BLaER1 treated with 17β-estradiol and CSF1 and Interleukin-3, amounts not matched to agents 10 nM and 100 nM (cell line): ENCODE results near the gene ACSS1.

Source experiments
- H3K27ac ChIP-seq, 11 experiments: shearing (Covaris generic); formaldehyde crosslinking; 2 replicates each; pipeline ENCODE4 v1.8.1; 2022
- H3K27me3 ChIP-seq, 11 experiments: shearing (Covaris generic); formaldehyde crosslinking; 2 replicates each; pipeline ENCODE4 v1.8.1; 2022
- H3K36me3 ChIP-seq, 11 experiments: shearing (Covaris generic); formaldehyde crosslinking; 2 replicates each; pipeline ENCODE4 v1.8.1; 2022
- H3K4me1 ChIP-seq, 10 experiments: shearing (Covaris generic); formaldehyde crosslinking; 2 replicates each; pipeline ENCODE4 v1.8.1; 2022
- H3K4me2 ChIP-seq, 11 experiments: shearing (Covaris generic); formaldehyde crosslinking; 2 replicates each; pipeline ENCODE4 v1.8.1; 2022
- H3K4me3 ChIP-seq, 10 experiments: shearing (Covaris generic); formaldehyde crosslinking; 2 replicates each; pipeline ENCODE4 v1.8.1; 2022
- H3K9ac ChIP-seq, 11 experiments: shearing (Covaris generic); formaldehyde crosslinking; 2 replicates each; pipeline ENCODE4 v1.8.1; 2022
- H3K9me3 ChIP-seq, 11 experiments: shearing (Covaris generic); formaldehyde crosslinking; replicated peaks in 1 of 11; 2 replicates each; pipeline ENCODE4 v1.8.1; 2022
- H4K20me1 ChIP-seq, 11 experiments: shearing (Covaris generic); formaldehyde crosslinking; 2 replicates each; pipeline ENCODE4 v1.8.1; 2022
- Cebpa-rat ChIP-seq, 11 experiments: shearing (Covaris generic); IDR thresholded peaks; 2 replicates each; pipeline ENCODE4 v1.8.1; 2022

The ACSS1 gene

DNA sequence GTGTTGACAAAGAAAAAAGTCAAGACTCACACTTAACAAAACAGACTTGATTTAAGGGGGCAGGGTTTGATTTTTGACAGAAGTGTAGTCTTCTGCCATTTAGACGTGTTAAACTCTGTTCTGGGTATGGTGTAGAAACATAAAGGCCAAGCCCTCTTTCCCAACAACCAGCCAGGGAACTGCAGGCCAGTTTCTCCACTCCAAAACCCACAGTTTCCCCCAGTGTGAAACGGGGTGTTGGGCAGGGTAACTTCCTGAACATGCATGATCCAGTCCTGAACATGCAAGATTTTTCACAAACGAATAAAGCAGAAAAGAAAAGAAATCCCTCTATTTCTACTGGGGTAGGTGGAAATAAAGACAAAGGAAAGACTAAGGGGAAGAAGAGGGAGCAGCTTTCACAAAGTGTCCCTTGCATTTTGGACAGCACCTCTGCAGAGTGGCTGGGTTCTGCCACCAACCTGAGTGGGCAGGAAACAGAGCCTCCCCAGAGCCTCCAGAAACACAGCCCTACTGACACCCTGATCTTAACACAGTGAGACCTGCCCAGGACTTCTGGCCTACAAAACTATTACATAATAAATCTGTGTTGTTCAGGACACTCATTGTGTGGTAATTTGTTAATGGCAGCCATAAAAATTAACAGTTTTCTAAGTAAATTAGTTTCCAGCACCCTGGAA lies 72.8 kb downstream of the ACSS1 start:
- peaks cover 7 to 18% (median 13%) of the 10 kb centered on the region in 11 experiments; a peak in 21 of 22 replicates for H3K9me3 ChIP-seq
- peaks cover 22 to 85% (median 51%) of the 10 kb centered on the region in 11 experiments; a peak in 18 of 22 replicates for H4K20me1 ChIP-seq
- H3K4me3 ChIP-seq, result no peak overlapping the region
- H3K36me3 ChIP-seq, result peaks cover 29 to 54% (median 40%) of the 10 kb centered on the region in 11 experiments
- peak overlapping the region in 1 of 11 experiments; percentile 14; a peak in 1 of 22 replicates for H3K9ac ChIP-seq
- peak overlapping the region; percentile 20 to 74 (median 53) for H3K4me2 ChIP-seq
- H3K4me1 ChIP-seq, result peaks cover 47 to 80% (median 64%) of the 10 kb centered on the region in 10 experiments
- TF ChIP-seq Cebpa-rat (IDR thresholded peaks at IDR 0.05), result no peak
- peak overlapping the region in 3 of 11 experiments; percentile 2 to 19 (median 12); a peak in 1 of 22 replicates for H3K27ac ChIP-seq
- H3K27me3 ChIP-seq, result no peaks in the 10 kb centered on the region

DNA sequence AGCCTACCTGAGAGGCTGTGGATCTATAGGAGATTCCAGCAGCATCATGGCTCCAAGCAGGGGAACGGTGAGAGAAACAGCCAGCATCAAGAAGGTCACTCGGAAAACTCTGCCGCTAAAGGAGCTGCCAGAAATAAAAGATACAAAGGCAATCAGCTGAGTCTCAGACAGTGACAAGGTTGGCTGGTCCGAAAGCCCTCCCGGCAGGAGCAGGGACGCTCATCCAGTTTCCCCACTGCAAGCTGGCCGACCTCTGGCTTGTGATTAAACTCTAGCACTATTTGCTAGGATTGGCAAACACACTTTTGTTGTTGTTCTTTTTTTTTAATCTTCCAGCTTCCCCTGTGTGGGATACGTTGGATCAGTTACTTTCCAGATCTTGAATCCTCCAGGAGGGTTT lies 74.0 kb downstream of the ACSS1 start:
- peaks cover 22 to 87% (median 44%) of the 10 kb centered on the region in 11 experiments; a peak in 18 of 22 replicates for H4K20me1 ChIP-seq
- no peak overlapping the region for H3K4me3 ChIP-seq
- H3K9ac ChIP-seq, result no peak overlapping the region; a peak in 1 of 22 replicates
- peaks cover 13 to 26% (median 18%) of the 10 kb centered on the region in 11 experiments; a peak in 21 of 22 replicates for H3K9me3 ChIP-seq
- H3K4me1 ChIP-seq, result peaks cover 35 to 75% (median 55%) of the 10 kb centered on the region in 10 experiments
- H3K27me3 ChIP-seq, result no peaks in the 10 kb centered on the region
- TF ChIP-seq Cebpa-rat (IDR thresholded peaks at IDR 0.05), result no peak
- peaks cover 41 to 66% (median 52%) of the 10 kb centered on the region in 11 experiments for H3K36me3 ChIP-seq
- H3K4me2 ChIP-seq, result peak overlapping the region in 2 of 11 experiments; percentile 63 to 74; a peak in 3 of 22 replicates
- H3K27ac ChIP-seq, result no peak overlapping the region

DNA sequence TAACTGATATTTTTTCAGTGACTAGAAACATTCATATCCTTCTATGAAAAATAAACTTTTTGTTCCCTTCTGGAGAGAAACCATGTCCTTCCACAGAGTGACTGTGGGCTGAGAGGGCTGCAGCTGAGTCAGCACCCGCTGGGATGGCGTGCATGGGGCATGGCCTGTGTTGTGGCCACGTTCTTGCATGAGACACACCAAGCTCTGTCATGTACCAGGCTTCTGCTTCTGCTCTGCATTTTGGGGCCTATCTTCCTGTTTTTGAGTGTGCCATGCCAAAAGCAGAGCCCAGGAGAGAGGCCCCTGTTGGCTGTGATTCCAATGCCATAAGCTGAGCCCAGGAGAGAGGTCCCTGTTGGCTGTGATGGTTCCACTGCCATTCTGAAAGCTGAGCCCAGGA lies 76.1 kb downstream of the ACSS1 start:
- H3K4me1 ChIP-seq, result peaks cover 15 to 64% (median 34%) of the 10 kb centered on the region in 10 experiments
- peaks cover 62 to 80% (median 73%) of the 10 kb centered on the region in 11 experiments for H3K36me3 ChIP-seq
- H3K27me3 ChIP-seq, result no peaks in the 10 kb centered on the region
- peaks cover 20 to 40% (median 32%) of the 10 kb centered on the region in 11 experiments for H3K9me3 ChIP-seq
- H3K9ac ChIP-seq, result no peak overlapping the region
- H4K20me1 ChIP-seq, result peaks cover 18 to 75% (median 31%) of the 10 kb centered on the region in 11 experiments; a peak in 18 of 22 replicates
- no peak for TF ChIP-seq Cebpa-rat (IDR thresholded peaks at IDR 0.05)
- H3K4me2 ChIP-seq, result peak overlapping the region in 6 of 11 experiments; percentile 17 to 75 (median 28); a peak in 9 of 22 replicates
- H3K4me3 ChIP-seq, result no peak overlapping the region
- H3K27ac ChIP-seq, result peak overlapping the region in 1 of 11 experiments; percentile 19; a peak in 1 of 22 replicates

DNA sequence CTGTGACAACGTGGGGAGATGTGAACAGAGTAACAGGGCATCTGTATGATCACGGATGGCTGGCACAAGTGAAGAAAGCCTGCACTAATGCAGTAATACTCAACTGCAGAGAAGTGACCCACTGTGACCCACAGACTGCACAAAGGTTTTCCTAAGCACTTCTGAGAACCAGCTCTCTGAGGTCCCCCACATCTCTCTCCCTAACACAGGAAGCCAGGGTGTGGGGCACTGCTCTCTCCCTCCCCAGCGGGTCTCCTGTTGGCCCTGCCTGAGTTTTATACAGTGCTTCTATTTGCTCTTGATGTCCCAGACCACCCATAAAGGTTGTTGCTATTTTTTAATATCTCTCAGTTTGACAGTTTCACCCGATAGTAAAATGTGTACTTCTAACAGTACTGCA lies 76.7 kb downstream of the ACSS1 start:
- H3K4me1 ChIP-seq, result peaks cover 15 to 60% (median 30%) of the 10 kb centered on the region in 10 experiments
- H3K4me3 ChIP-seq, result no peak overlapping the region
- peaks cover 14 to 70% (median 26%) of the 10 kb centered on the region in 11 experiments; a peak in 18 of 22 replicates for H4K20me1 ChIP-seq
- H3K9ac ChIP-seq, result peak overlapping the region in 1 of 11 experiments; percentile 45; a peak in 1 of 22 replicates
- H3K9me3 ChIP-seq, result peaks cover 25 to 45% (median 37%) of the 10 kb centered on the region in 11 experiments
- no peaks in the 10 kb centered on the region for H3K27me3 ChIP-seq
- peak overlapping the region in 3 of 11 experiments; percentile 24 to 75 (median 62); a peak in 5 of 22 replicates for H3K4me2 ChIP-seq
- H3K36me3 ChIP-seq, result peaks cover 67 to 82% (median 78%) of the 10 kb centered on the region in 11 experiments
- TF ChIP-seq Cebpa-rat (IDR thresholded peaks at IDR 0.05), result no peak
- H3K27ac ChIP-seq, result peak overlapping the region in 1 of 11 experiments; percentile 19; a peak in 1 of 22 replicates

DNA sequence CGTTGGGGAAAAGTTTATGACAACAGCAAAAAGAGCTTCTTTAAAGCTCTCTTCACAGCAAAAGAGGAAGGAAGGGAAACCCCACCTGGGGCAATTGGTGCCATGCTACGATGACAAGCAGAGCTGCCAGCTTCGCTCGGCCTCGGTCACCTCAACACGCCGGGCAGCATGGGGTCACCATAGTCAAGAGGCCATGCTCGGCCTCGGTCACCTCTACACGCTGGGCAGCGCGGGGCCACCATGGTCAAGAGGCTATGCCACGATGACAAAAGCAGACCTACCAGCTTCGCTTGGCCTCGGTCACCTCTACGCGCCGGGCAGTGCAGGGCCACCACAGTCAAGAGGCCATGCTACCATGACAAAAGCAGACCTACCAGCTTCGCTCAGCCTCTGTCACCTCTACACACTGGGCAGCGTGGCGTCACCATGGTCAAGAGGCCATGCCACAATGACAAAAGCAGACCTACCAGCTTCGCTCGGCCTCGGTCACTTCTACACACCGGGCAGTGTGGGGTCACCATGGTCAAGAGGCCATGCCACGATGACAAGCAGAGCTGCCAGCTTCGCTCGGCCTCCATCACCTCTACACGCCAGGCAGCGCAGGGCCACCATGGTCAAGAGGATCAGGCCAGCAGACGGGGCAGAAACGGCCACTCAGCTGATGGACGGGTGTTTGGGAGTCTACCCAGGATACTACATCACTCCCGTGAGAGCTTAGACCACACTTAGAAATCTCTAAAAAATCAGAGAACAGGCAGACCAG lies 77.5 kb downstream of the ACSS1 start:
- Histone ChIP-seq H3K4me1 (peaks cover 7 to 52% (median 22%) of the 10 kb centered on the region in 10 experiments), H3K36me3 (peaks cover 75 to 90% (median 87%) of the 10 kb centered on the region in 11 experiments), H3K4me3 (peak overlapping the region in 1 of 10 experiments; percentile 2; a peak in 2 of 20 replicates), H3K9me3 (peaks cover 33 to 53% (median 46%) of the 10 kb centered on the region in 11 experiments), H3K9ac (no peak overlapping the region), H3K27me3 (no peaks in the 10 kb centered on the region), H3K27ac (peak overlapping the region in 1 of 11 experiments; percentile 19; a peak in 1 of 22 replicates), H4K20me1 (peaks cover 6 to 62% (median 18%) of the 10 kb centered on the region in 11 experiments; a peak in 16 of 22 replicates), H3K4me2 (peak overlapping the region in 5 of 11 experiments; percentile 2 to 75 (median 10); a peak in 7 of 22 replicates)
- TF ChIP-seq Cebpa-rat (IDR thresholded peaks at IDR 0.05), result no peak

DNA sequence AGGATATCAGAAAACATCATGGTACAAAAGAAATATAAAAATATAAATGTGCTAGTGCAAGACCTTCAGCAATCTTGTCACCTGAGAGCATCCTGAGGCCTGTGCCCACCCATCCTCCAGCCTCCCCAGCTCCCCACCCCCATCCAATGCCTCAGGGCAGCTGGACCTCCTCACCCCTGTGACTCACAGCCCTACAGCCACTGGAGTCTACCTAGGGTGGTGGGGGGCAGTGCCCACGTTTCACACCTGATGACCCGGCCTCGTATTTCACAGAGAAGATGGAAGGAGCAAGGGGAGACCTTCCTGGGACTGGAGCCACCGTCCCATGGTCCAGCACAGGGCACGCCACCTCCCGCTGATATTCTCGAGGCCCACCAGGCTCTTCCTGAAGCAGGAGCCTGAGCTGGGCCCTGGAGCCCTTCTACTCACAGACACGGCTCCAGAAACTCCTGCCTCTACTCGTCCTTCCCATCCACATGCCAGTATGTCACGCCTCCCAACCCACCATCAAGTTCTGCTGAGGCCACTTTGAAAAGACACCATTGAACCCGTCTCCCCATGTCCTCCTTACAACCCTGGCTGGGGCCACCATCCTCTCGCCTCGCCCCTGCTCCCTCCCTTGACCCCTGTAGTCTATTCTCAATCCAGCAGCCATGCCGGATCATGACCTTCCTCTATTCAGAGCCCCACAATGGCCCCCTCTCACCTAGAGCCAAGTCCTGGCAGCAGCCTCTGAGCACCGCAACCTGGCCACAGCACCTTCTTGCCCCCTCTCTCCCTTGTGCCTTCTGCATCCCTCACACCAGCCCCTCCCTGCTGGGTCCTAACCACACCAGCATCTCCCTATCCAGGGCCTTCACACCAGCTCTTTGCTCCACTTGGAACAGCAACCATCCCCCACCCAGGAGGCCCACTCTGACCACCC lies 78.6 kb downstream of the ACSS1 start:
- Histone ChIP-seq H3K9ac (no peak overlapping the region), H3K27me3 (no peaks in the 10 kb centered on the region), H3K4me1 (peaks cover 0 to 46% (median 13%) of the 10 kb centered on the region in 10 experiments; a peak in 16 of 20 replicates), H3K36me3 (peaks cover 84 to 100% (median 96%) of the 10 kb centered on the region in 11 experiments), H3K9me3 (peaks cover 33 to 57% (median 50%) of the 10 kb centered on the region in 11 experiments), H3K27ac (0 out of 22 replicates have a peak overlapping the region, but pooled peaks of 1 of the 11 experiments have one; percentile 4), H3K4me3 (no peak overlapping the region), H4K20me1 (peaks cover 0 to 50% (median 6%) of the 10 kb centered on the region in 11 experiments; a peak in 11 of 22 replicates), H3K4me2 (peak overlapping the region in 3 of 11 experiments; percentile 8 to 75 (median 38); a peak in 3 of 22 replicates)
- TF ChIP-seq Cebpa-rat (IDR thresholded peaks at IDR 0.05), result no peak

DNA sequence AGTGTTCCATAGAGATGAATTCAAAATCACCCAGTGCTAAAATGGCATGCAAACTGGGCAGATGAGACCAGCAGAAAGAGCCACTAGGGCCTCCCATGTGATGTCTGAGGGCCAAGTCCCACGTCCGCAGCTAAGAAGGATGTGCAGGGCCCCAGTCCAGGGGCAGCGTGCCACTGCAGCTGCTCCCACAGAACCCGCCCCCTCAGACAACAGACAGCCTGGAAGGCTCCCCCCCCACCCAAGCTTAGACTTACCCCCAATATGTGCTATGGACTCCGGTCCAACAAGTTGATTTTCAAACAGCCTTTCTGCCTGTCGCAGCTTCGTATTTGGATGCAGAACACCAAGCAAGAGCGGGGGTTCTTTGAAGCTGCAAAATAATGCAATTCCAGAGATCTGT lies 79.4 kb downstream of the ACSS1 start:
- no peak for TF ChIP-seq Cebpa-rat (IDR thresholded peaks at IDR 0.05)
- H3K9ac ChIP-seq, result no peak overlapping the region

More for the DNA sequence above, 79.4 kb downstream of the ACSS1 start:
- no peaks in the 10 kb centered on the region for H3K27me3 ChIP-seq
- peaks cover 82 to 100% (median 95%) of the 10 kb centered on the region in 11 experiments for H3K36me3 ChIP-seq
- no peak overlapping the region for H3K4me3 ChIP-seq
- H4K20me1 ChIP-seq, result peaks cover 0 to 48% (median 0%) of the 10 kb centered on the region in 11 experiments; a peak in 9 of 22 replicates
- H3K4me1 ChIP-seq, result peaks cover 0 to 46% (median 13%) of the 10 kb centered on the region in 10 experiments; a peak in 16 of 20 replicates
- no peak overlapping the region for H3K27ac ChIP-seq
- peaks cover 33 to 57% (median 50%) of the 10 kb centered on the region in 11 experiments for H3K9me3 ChIP-seq
- H3K4me2 ChIP-seq, result no peak overlapping the region
